Putamen (tissue), 1 donor: ENCODE measurements around the gene KLF6.

Experiments
- DNase-seq: peaks from one replicate; pipeline ENCODE4 v3.0.0-alpha.2; 2016; ENCODE audit warnings: low spot score

KLF6 gene

DNA sequence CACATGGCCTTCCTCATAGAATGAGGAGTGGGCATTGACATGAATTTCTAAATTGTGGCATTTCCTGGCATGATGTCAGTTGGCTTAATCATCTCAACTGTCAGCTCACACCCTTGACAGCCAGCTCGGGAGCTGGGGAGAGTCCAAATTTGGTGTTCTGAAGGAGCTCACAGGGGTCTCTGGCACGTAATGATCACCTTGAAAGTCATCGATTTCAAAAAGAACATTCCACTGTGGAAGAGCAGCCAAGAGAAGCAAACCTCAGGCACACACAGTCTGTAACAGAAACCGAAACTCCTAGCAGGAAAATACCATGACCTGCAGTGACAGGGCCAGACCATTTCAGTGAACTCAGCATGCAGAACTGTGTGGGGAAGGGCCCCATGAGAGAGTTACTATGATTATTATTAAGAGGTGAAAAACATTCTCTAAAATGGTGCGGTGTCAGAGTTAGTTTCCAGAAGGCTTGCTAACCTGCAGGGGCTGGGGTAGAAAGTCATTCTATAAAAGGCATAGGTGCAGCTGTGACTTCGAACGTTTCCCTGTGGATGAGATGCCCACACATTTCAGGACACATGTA is 26.4 kb upstream of the KLF6 start:
- DNase-seq, result no peak

DNA sequence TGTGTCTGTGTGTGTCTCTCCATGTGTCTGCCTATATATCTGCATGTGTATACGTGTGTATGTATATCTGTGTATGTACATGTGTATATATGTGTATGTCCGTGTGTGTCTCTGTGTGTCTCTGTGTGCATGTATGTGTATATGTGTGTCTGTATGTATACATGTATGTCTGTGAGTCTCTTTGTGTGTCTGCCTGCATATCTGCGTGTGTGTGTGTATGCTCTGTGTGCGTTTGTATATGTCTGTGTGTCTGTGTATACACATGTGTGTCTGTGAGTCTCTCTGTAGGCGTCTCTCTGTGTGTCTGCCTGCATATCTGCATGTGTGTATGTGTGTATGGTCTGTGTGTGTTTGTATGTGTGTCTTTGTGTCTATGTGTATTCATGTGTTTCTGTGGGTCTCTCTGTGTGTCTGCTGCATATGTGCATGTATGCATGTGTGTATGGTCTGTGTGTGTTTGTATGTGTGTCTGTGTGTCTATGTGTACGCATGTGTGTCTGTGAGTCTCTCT is 23.7 kb upstream of the KLF6 start:
- no peak for DNase-seq

DNA sequence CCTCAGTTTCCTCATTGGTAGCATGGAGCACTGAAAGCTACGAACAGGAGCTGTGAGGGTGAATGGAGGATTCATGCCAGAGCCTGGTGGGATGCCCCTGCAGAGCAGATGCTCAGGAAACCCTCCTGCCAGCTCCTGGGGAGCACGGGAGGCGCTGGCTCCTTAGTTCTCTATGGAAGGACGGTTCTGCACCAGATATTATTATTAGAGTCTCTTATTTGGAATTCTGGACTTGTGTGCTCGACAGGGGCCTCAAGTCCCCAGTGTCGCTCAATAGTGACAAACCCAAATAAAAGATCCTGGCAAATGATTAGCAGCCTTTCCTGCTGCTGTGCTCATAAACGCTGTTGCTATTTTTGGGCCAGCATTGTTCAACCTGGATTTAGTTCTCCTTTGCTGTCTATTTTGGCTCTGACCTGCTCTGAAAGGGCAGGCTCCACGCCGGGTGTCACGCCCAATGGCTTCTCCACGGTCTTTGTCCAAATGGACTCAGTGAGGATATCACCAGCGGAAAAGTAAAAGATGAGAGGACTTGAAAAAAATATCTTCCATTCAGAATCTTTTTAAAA is 23.0 kb upstream of the KLF6 start:
- DNase-seq, result no peak

DNA sequence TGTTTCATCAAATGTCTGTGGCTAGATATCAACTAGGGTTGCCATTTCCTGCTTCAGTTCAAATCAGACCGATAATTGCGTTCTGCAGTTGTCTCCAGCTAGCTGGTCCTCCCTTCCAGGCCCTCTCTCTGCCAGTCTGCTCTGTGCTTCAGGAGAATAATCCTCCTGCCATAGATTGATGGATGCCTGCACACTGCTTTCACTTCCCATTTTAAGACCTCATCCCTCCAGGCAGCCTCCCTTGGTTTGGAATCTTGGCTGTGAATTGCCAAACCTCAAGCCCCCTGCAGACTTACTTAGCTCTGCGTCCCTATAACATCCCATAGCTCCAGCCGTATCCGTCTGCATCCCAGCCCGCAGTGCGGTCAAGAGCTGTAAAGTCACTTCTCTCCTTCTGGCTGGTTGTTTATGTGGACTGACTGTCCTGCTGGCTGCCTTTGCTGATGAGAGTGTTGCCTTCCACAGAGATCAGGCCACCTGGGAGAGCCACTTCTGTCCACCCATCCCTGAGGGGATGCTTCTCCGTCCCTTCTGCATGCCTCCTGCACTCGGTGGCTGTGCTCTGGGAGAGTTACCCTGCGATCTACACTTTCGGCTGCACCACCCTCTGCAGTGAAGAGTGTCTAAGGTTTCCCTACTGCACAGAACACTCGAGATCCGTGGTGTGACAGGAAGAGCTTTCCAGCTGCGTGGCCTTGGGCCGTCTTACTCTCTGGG is 22.4 kb upstream of the KLF6 start:
- no peak for DNase-seq

DNA sequence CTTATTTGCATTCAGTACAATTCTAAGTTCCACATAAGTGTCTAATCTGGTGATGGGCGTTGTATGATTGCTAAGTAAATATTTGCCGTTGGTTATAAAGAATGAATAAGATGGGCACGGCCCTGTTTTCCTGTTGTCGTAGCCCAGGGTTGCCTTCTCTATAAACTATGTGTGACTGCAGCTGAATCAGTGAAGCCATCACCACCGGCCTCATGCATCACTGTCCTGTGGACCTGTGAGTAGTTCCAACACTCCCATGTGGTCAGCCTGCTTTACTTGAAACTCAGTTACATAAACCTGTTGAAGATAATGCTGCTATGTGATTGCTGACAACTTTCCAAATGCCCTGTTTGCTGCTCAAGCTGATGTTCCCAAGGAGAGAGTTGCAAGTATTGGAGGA is 21.6 kb upstream of the KLF6 start:
- no peak for DNase-seq

DNA sequence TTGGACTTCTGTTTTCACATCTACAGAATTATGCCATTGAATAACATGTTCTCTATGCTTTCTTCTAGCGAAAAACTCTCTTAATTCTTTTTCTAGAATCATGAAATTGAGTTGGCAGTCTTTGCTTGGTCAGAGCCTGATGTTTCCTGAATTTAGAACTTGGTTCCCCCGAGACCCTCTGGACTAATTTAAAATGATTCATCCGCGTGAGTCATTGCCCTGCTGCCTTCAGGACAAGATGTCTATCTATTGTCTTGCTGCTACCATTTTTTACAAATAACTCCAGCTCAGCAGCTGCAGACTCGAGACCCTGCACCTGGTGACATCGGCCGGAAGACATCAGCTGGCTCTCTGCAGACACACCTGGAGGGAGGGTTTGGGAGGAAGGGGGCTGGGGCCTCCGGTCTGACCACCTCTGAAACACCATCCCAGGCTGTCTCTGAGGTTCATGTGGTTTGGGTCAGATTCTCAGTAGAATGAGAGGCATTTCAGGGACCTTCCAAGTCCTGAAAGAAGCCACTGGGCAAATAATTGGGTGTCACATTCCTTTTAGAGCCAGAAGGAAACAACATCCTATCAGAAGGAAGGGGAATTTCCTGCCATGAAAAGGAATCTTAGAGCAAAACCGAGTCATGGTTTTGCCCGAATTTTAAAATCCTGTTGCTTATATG is 20.9 kb upstream of the KLF6 start:
- no peak for DNase-seq

DNA sequence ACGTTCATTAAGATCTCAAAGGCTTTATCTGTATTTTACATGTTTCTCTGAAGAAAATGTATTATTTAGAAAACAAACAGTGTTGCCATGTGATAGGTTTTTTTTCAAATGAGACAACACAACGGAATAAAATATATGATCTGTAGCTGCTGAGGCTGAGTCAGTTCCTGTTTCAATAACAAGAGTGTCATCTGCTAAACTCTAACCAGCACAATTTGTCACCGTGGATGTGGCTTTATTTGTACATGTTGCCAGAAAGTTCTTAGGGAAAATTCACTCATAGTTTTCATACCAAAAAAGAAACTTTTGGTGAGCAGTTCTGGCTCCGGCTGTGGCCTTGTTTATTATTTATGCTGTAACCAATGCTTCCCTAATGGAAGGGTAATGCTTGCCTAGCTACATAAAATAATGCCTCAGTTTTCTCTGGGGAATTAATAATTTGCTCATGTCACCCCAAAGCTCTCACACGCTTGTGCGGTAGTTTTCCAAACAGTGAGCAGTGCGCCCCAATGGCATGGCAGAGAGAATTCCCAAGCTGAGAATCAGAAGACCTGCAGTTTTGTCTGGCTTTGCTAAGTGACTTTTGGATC is 20.3 kb upstream of the KLF6 start:
- DNase-seq, result no peak

DNA sequence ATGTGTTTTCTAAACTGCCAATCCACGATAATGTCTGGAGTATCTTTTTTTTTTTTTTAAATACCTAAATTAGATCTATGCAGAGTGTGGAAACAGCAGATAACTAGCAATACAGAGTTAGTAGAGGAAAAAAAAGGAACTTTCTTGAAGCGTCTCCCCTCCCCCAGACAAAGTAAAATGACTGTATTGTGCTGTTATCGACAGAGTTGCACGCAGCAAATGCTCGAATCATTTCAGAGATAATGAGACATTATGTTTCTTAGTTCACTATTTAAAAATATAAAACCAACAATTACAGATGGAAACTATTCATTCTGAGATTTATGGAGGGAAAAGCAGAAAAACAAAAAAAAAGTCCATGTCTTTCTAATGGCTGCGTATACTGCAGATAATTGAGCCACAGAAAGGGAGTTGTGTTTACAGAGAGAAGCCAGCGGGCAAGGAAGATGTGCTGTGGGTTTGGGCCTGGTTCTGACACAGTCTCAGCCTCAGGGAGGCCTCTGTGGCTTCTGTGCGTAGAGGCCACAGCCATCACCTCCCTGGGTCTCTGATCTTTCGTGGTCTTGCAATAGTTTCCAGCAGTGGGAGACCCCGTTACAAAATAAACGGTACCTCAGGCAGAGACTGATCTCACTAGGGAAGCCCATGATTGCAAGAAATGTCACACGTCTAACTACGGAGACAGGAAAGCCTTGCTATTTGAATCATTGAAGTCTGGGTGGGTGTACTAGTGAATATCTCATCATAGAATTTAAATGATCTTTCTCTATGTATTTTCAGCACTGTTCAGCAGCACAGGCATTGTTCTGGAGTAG is 19.1 kb upstream of the KLF6 start:
- no peak for DNase-seq

DNA sequence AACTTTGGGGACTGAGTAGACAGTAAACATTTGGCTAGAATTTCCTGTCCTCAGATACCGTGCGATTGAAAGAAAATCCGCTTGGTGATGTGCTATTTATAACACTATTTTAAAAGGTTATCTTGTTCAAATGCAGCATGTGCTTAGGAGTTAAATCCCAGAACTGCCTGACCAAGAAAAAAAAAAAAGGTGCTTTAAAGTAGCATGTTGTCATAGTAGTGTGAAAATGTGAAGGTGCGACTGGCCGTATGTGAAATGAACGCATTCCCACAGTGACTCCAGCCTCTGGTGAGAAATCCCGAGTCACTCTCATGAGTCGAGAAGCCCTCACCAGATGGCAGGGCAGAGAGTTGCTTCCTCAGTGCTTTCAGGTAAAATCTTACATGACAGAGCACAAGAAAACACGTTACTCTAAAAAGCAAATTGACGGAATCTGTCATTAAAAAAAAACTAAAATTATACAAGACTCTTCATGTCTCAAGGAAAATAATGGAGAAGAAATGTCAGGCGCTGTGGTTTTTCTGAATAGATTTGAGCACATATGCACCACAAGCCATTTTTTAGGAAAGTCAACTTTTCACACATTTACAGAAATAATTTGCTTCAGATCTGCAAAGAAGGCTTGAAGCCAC is 18.4 kb upstream of the KLF6 start:
- no peak for DNase-seq

DNA sequence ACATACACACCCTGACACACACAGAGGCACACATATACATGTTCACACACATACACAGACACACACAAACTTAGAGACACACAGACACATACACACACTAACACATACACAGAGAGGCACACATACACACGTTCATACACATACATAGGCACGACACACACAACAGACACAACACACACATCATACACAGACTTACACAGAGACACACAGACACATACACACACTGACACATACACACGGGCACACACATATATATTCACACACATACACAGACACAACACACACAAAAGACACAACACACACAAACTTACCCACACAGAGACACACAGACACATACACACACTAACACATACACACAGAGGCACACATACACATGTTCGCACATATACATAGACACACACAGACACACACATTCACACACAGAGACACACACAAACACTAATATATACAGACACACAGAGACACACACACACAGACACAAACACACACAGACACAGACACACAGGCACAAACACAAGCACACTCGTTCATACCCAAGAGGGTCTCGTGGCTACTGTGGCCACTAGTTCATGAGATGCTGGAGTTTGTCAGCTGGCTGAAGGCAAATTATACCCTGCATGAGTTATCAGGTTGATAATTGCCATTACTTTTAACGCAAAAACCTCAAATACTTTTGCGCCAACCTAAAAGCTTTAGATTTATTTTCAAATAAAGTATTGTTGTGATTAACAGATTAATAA is 17.7 kb upstream of the KLF6 start:
- DNase-seq, result no peak

DNA sequence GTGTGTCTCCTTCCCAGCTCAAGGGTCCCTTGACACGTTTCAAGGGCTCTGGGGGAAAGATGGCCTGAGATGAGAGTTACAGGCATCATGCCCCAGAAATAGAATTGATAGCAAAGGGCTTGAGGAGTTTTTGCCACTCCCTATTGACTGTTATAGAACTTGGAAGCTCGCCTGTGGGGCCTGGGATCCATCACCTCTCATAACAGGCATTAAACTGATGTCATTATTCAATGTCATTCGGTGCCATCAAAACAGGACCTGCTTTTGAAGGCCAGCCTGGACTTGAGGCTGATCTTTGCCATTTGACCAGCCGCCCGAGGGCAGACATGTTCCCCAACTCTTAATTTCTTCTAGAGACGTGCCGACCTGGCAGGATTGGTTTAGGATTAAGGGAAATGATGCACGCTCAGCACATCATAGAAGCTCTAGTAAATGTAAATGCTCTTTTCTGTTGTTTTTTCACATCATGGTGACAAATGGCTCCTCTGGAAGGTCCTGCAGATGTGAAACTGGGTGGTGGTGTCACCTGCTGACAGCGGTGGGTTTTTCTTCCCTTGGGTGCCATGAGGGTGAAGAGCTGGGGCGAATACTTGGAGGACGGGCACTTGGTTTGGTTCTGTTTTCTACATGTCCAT is 16.7 kb upstream of the KLF6 start:
- DNase-seq, result no peak

DNA sequence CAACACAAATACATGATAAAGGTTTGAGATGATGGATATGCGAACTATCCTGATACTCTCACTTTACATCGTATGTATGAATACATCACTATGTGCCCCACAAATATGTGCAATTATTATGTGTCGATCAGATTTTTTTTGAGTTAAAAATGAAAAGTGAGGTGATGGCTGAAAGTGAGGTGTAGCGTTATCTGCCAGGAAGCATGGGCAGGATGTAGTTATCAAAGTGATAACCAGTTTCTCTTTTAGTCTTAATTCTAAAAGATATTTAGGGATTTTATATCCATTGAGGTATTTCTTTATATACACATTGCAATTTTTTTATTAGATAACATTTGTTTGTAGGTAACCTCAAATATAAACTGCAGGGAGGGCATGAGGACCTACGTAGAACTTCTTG is 15.6 kb upstream of the KLF6 start:
- no peak for DNase-seq

DNA sequence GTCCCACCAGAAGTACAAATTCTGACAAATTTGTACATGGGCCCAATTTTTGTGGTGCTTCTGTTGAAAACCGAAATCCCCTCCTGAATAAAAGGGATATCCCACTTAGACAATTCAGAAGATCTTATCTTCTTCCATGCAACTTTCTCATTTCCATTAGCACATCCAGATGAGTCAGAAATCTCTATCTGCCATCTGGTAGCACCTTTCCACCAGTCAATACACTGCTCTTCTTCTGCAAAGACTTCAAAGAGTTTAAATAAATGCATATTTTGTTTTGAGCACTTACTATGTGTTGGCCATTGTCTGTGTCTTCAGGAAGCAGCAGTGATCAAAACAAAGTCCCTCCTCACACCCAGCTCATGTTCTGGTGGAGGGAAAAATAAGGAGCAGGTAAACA is 12.7 kb upstream of the KLF6 start:
- no peak for DNase-seq

DNA sequence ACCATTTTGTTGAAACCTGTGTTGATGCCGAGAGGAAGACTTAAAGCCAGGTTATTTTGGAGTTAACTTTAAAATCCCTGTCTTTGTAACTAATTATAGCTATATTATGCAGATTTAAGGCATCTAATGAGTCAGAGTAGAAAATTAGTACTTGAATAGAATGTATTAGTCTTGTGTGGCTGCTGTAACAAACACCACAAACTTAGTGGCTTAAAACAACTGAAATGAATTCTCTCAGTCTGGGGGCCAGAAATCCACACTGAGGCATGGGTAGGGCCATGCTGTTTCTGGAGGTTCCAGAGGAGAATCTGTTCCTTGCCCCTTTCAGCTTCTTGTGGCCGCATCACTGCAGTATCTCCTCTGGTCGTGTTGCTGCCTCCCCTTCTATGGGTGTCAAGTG is 8.5 kb upstream of the KLF6 start:
- no peak for DNase-seq

DNA sequence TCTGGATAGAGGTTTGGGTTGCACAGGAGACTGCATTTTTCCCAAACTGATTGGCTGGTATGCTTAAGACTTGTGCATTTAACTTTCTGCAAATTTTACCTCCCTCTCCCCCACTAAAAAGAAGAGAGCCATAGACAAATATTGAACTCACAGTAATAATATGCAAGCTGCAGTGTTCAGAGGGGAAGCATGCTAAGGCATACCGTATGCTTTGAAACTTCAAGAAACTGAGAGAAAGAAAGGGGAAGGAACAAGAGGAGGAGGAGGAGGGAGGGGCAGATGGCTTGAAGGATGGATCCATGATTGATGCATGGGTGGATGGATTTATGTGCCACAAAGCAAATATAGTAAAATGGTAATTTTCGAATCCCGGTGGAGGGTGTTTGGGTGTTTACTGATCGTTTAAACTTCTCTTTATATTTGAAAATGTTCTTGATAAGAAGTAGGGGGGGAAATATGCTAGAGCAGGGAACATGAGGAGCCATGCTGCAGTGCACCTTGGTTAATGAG is 7.8 kb upstream of the KLF6 start:
- no peak for DNase-seq

DNA sequence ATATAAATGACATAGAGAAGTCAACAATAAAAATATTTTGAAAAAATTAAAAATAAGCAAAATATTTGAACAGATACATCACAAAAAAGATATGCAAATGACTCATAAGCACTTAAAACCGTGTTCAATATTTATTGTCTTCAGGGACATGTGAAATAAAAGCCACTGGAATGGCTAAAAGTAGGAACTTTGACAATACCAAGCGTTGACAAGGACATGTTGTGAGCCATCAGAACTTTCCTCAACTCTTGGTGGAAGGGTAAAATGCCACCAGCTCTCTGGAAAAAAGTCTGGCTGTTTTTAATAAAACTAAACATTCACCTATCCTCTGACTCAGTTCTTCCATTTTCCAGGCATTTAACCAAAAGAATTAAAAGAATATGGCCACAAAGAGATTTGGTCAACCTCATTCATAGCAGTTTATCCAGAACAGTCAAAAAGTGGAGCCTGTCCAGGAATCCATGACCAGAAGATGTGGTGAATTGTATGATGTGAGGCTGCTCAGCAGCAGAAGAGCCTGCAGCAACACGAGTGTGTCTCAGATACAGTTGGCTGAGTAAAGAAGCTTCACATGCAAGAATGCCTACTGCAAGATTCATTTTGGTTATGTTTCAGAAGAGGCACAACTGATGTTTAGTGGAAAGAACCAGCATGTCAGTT is 7.1 kb upstream of the KLF6 start:
- DNase-seq, result no peak

DNA sequence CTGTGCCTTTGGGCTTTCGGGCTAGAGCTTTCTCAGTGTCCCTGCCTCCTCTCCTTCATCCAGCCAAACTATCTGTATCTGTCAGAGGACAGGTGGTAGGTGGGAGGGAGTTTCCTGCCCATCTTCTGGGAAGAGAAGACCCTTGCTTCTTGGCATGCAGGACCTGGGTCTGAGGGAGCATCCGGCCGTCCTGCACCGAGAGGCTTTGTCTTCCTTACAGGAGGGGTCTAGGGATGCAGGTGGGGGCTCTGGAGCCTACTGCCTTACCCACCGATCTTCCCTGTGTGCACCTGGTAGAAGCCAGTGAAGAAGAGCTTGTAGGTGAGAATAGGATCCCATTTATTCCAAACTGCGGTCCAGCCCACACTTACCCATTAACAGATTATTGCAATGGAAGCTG is 5.8 kb upstream of the KLF6 start:
- DNase-seq, result no peak

DNA sequence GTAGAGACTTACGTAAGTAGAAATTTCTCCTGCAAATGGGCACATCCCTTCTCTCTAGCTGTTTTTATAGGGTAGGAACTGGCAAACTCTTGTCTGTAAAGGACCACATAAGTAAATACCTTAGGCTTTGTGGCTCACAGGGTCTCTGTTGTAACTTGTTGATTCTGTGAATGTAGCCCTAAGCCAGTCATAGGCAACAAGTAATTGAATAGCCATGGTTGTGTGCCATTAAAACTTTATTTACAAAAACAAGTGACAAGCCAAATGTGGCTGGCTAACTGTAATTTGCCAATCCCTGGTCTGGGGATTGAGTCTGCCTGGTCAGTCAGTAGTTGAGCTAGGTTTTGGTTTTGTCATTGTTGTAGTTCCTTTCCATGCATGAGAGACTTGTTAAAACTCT is 5.3 kb upstream of the KLF6 start:
- no peak for DNase-seq

DNA sequence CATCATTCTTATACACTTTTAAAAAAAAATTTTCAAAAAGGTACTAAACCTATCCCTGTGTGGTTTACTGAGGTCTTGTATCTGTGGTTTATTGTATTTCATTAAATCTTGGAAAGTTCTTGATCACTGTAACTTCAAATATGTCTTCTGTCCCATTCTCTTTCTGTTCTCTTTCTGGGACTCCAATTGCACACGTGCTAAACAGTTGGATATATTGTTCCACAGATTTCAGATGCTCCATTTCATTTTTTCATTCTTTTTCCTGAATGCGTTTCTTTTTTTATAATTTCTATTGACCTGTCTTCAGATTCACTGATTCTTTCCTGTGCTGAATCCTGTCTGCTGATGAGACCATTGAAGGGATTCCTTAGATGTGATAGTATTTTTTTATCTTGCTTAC is 4.6 kb upstream of the KLF6 start:
- DNase-seq, result no peak
